Measurements from ENCODE around the gene PRUNE2.
"Not testable (repeated sequence)": the region's sequence is repeated elsewhere in the genome, so short reads cannot be mapped to it uniquely, and the experiment has no call there.

PRUNE2 gene

GRCh38 chr9:76600007-76600615 lies 305.8 kb downstream of the PRUNE2 start:
- Histone ChIP-seq H3K4me3 (replicated peaks; ENCODE audit: insufficient read depth, low read length) (no peak overlapping the region), H3K27ac (replicated peaks) (no peak overlapping the region), H3K27me3 (ENCODE audit: insufficient read depth, poor library complexity, severe bottlenecking) (no peaks in the 10 kb centered on the region)
- no peak for DNase-seq (ENCODE audit: low read depth in 1 of 2, low spot score in 1 of 2)
- TF ChIP-seq SPI1 (IDR thresholded peaks at IDR 0.05; ENCODE audit: borderline replicate concordance, low read depth) (no peak), GABPA (IDR thresholded peaks at IDR 0.05; ENCODE audit: low read depth) (no peak), POLR2AphosphoS5 (IDR thresholded peaks at IDR 0.05; ENCODE audit: low read depth) (no peak), REST (IDR thresholded peaks at IDR 0.05; ENCODE audit: insufficient replicate concordance, low read depth) (no peak), CTCF (IDR thresholded peaks at IDR 0.05; ENCODE audit: insufficient read depth, low read length) (no peak)

GRCh38 chr9:76598981-76599380 lies 306.9 kb downstream of the PRUNE2 start:
- H3K4me3 ChIP-seq (replicated peaks; ENCODE audit: insufficient read depth, low read length) = no peak overlapping the region
- no peaks in the 10 kb centered on the region for H3K27me3 ChIP-seq (ENCODE audit: insufficient read depth, poor library complexity, severe bottlenecking)
- no peak for TF ChIP-seq SPI1 (IDR thresholded peaks at IDR 0.05; ENCODE audit: borderline replicate concordance, low read depth)
- TF ChIP-seq GABPA (IDR thresholded peaks at IDR 0.05; ENCODE audit: low read depth) = no peak
- no peak for TF ChIP-seq POLR2AphosphoS5 (IDR thresholded peaks at IDR 0.05; ENCODE audit: low read depth)
- no peak for TF ChIP-seq CTCF (IDR thresholded peaks at IDR 0.05; ENCODE audit: insufficient read depth, low read length)
- TF ChIP-seq REST (IDR thresholded peaks at IDR 0.05; ENCODE audit: insufficient replicate concordance, low read depth) = no peak
- H3K27ac ChIP-seq (replicated peaks) = no peak overlapping the region; the same call in 1 of the 2 replicates
- DNase-seq (ENCODE audit: low read depth in 1 of 2, low spot score in 1 of 2) = no peak

GRCh38 chr9:76595645-76596044 lies 310.3 kb downstream of the PRUNE2 start:
- Histone ChIP-seq H3K27ac (replicated peaks) (peak overlapping the region; percentile 31; the same call in 1 of the 2 replicates), H3K4me3 (replicated peaks; ENCODE audit: insufficient read depth, low read length) (no peak overlapping the region), H3K27me3 (ENCODE audit: insufficient read depth, poor library complexity, severe bottlenecking) (no peaks in the 10 kb centered on the region)
- DNase-seq (ENCODE audit: low read depth in 1 of 2, low spot score in 1 of 2) = no peak
- TF ChIP-seq POLR2AphosphoS5 (IDR thresholded peaks at IDR 0.05; ENCODE audit: low read depth) = no peak
- TF ChIP-seq GABPA (IDR thresholded peaks at IDR 0.05; ENCODE audit: low read depth) = no peak

GRCh38 chr9:76594764-76595424 lies 311.0 kb downstream of the PRUNE2 start:
- Histone ChIP-seq H3K27ac (replicated peaks) (no peak overlapping the region), H3K27me3 (ENCODE audit: insufficient read depth, poor library complexity, severe bottlenecking) (no peaks in the 10 kb centered on the region)
- TF ChIP-seq SPI1 (IDR thresholded peaks at IDR 0.05; ENCODE audit: borderline replicate concordance, low read depth) = no peak
- no peak for TF ChIP-seq REST (IDR thresholded peaks at IDR 0.05; ENCODE audit: insufficient replicate concordance, low read depth)
- no peak for TF ChIP-seq POLR2AphosphoS5 (IDR thresholded peaks at IDR 0.05; ENCODE audit: low read depth)
- TF ChIP-seq CTCF (IDR thresholded peaks at IDR 0.05; ENCODE audit: insufficient read depth, low read length) = no peak
- no peak for TF ChIP-seq GABPA (IDR thresholded peaks at IDR 0.05; ENCODE audit: low read depth)

GRCh38 chr9:76593961-76594735 lies 311.8 kb downstream of the PRUNE2 start:
- not testable (repeated sequence) for H3K27ac ChIP-seq (replicated peaks); H3K4me3 ChIP-seq (replicated peaks; ENCODE audit: insufficient read depth, low read length); H3K27me3 ChIP-seq (ENCODE audit: insufficient read depth, poor library complexity, severe bottlenecking); DNase-seq (ENCODE audit: low read depth in 1 of 2, low spot score in 1 of 2)

More at GRCh38 chr9:76594764-76595424, 311.0 kb downstream of the PRUNE2 start:
- DNase-seq (ENCODE audit: low read depth in 1 of 2, low spot score in 1 of 2) = no peak
- no peak overlapping the region for H3K4me3 ChIP-seq (replicated peaks; ENCODE audit: insufficient read depth, low read length)

All from HL-60 (cell line).